ENCODE measurements around the gene HSD17B4.
A peak's percentile ranks its signal among the peaks of the same experiment; 100 is the strongest.
"Not testable (repeated sequence)": the region's sequence is repeated elsewhere in the genome, so short reads cannot be mapped to it uniquely, and the experiment has no call there.

Gene HSD17B4

GRCh38 chr5:119435436-119436132 lies 16.7 kb upstream of the HSD17B4 start:
- DNase-seq = peak; percentile 60

DNA sequence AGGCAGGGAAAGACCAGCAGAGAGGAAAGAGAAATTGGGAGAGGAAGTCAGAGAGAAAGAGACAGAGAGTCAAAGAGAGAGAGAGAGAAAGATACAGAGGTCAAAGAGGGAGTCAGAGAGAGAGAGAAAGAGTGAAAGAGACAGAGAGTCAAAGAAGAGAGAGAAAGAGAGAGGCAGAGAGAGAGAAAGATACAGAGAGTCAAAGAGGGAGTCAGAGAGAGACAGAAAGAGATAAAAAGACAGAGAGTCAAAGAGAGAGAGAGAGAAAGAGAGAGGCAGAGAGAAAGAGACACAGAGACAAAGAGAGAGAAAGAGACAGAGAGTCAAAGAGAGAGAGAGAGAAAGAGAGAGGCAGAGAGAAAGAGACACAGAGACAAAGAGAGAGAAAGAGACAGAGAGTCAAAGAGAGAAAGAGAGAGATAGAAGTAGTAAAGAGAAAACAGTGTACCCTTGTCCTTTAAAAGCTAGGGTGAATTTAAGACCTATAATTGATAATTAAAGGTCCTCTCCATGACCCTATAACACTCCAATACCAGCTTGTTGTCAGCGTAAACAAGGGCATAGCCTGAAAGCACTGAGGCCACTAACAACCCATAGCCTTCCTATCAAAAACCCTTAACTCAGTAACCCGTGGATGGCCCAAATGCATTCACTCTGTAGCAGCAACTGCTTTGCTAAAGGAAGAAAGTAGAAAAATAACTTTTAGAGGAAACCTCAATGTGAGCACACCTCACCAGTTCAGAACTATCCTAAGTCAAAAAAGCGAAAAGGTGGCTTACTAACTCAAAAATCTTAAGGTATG lies 14.3 kb upstream of the HSD17B4 start:
- not testable (repeated sequence) for DNase-seq

DNA sequence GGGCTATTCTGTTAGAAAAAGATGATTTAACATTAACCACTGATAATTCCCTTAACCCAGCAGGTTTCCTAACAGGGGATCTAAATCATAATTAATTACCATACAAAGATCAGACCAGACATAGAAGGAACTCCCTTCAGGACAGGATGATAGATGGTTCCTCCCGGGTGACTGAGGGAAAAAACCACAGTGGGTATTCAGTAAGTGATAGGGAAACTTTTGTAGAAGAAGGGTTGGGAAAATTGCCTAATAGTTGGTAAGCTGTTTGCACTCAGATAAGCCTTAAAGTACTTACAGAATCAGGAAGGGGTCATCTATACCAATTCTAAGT lies 13.7 kb upstream of the HSD17B4 start:
- not testable (repeated sequence) for DNase-seq

DNA sequence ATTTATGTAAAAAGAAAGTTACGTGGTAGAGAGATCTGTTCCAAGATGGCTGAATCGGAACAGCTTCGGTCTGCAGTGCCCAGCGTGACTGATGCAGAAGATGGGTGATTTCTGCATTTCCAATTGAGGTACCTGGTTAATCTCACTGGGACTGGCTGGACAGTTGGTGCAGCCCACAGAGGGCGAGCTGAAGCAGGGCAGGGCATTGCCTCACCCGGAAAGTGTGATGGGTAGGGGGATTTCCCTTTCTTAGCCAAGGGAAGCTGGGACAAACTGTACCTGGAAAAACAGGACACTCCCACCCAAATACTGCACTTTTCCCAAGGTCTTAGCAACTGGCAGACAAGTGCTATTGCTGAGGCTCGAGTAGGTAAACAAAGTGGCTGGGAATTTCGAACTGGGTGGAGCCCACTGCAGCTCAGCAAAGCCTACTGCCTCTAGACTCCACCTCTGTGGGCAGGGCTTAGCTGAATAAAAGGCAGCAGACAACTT lies 13.1 kb upstream of the HSD17B4 start:
- no peak for DNase-seq

DNA sequence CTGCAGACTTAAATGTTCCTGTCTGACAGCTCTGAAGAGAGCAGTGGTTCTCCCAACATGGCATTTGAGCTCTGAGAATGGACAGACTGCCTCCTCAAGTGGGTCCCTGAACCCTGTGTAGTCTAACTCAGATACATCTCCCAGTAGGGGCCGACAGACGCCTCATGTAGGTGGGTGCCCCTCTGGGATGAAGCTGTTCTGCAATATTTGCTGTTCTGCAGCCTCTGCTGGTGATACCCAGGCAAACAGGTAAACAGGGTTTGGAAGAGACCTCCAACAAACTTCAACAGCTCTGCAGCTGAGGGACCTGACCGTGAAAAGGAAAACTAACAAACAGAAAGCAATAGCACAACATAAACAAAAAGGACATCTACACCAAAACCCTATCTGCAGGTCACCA lies 12.7 kb upstream of the HSD17B4 start:
- not testable (repeated sequence) for DNase-seq

GRCh38 chr5:119444643-119445042 lies 7.7 kb upstream of the HSD17B4 start:
- DNase-seq = not testable (repeated sequence)

GRCh38 chr5:119445544-119445943 lies 6.8 kb upstream of the HSD17B4 start:
- DNase-seq = no peak

GRCh38 chr5:119449882-119450281 lies 2.4 kb upstream of the HSD17B4 start:
- no peak for DNase-seq

GRCh38 chr5:119450627-119451026 lies 1.7 kb upstream of the HSD17B4 start:
- not testable (repeated sequence) for DNase-seq

GRCh38 chr5:119451561-119451960 lies 736 bp upstream of the HSD17B4 start:
- DNase-seq = no peak

DNA sequence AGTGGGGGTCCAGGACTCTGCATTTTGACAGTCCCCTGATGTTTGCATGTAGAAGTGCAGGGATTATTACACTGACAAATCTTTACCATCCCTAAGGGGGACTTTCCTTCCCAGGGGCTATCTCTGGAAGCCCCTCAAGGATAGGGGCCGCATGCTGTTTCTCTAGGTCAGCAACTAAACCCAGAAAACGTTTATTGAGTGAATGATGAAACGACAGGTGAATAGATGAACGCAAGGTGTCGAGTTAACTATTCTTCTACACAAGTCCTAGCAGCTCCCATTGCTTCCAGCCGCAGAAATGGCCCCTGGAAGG lies 281 bp upstream of the HSD17B4 start:
- no peak for DNase-seq

GRCh38 chr5:119453040-119453373 lies 710 bp downstream of the HSD17B4 start:
- no peak for DNase-seq

DNA sequence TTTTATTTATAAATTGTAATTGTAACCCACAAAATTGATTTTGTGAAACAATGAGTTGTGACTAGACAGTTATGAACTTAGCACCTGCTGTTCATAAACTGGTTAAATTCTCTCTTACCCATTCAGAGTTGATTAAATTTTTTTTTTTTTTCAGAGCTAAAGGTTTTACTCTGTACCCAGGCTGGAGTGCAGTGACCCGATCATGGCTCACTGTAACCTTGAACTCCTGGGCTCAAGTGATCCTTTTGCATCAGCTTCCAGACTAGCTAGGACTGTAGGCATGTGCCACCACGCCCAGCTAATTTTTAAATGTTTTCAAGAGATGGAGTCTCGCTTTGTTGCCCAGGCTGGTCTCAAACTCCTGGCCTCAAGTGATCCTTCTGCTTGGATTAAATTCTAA lies 1.9 kb downstream of the HSD17B4 start:
- no peak for DNase-seq

- no peak for DNase-seq
Observed at GRCh38 chr5:119458911-119459632, 6.8 kb downstream of the HSD17B4 start.

GRCh38 chr5:119465640-119466039 lies 13.3 kb downstream of the HSD17B4 start:
- no peak for DNase-seq

- DNase-seq = no peak
Observed at GRCh38 chr5:119468286-119468685, 16.0 kb downstream of the HSD17B4 start.

DNA sequence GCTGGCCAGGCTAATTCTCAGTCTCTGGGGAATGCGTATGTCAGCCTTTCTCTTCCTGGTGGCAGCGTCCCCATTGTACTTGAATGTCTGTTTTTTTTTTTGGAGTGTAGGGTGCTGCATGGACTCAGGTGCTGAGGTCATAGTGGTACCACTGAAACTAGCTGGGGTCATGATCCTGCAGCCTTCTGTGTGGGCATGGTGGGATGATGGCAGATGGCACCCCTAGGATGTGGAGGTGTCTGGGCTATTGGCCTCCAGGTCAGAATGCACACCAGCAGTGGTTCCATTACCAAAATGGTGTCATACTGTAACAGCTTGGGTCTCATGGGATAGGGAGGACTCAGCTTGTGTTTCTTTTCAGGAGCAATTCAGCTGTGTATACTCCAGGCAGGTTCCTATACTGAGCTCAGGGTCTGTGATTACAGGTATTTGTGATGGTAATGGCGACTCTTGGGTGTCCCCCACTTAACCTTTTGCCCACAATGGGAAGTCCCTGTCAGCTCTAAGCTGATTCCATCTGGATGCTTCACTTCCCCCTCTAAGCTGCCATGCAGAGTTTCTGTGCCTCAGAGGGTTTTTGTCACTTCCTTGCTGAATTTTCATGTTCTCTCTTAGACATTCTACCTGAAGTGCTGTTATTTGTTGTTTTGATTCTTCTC lies 17.9 kb downstream of the HSD17B4 start:
- no peak for DNase-seq

GRCh38 chr5:119470851-119471451 lies 18.7 kb downstream of the HSD17B4 start:
- no peak for DNase-seq

DNA sequence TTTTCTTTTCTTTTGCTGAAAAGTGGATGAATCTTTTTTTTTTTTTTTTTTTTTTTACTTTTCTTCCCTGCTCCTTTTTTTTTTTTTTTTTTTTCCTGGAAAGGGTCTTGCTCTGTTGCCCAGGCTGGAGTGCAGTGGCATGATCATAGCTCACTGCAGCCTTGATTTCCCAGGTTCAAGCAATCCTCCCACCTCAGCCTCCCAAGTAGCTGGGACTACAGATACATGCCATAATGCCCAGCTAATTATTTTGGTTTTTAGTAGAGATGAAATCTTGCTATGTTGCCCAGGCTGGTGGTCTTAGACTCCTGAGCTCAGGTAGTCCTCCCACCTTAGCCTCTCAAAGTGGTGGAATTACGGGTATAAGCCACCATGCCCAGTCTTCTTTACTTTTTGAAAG lies 20.9 kb downstream of the HSD17B4 start:
- no peak for DNase-seq

- no peak for DNase-seq
Observed at GRCh38 chr5:119476341-119476740, 24.0 kb downstream of the HSD17B4 start.

GRCh38 chr5:119478781-119479180 lies 26.5 kb downstream of the HSD17B4 start:
- DNase-seq = no peak

- not testable (repeated sequence) for DNase-seq
Observed at GRCh38 chr5:119480629-119481028, 28.3 kb downstream of the HSD17B4 start.

GRCh38 chr5:119483155-119483554 lies 30.9 kb downstream of the HSD17B4 start:
- DNase-seq = no peak
